Keratinocyte (primary cell): ENCODE data around the gene NDUFS7.

Source experiments
- CTCF ChIP-seq, 3 experiments: IDR thresholded peaks in 1 of 3; conservative IDR thresholded peaks in 1 of 3; optimal IDR thresholded peaks in 1 of 3; 2 replicates in 2 of 3; 3 replicates in 1 of 3; pipeline versions ENCODE3 to v1.5.1; 2011; ENCODE audit warnings: low read length in 3 of 3, mild to moderate bottlenecking in 3 of 3, moderate library complexity in 2 of 3, control low read depth in 1 of 3, inconsistent platforms in 1 of 3; ENCODE audit not compliant: insufficient read depth in 2 of 3; ENCODE audit errors: extremely low read depth in 1 of 3
- EZH2 ChIP-seq: IDR thresholded peaks from one replicate; pipeline ENCODE4 v1.6.1; 2012; ENCODE audit warnings: inconsistent platforms, mild to moderate bottlenecking, low read length, moderate library complexity

- TF ChIP-seq EZH2 = no peak
- no peak for TF ChIP-seq CTCF (optimal IDR thresholded peaks at IDR 0.05 in 1 of 3, IDR thresholded peaks at IDR 0.05 in 1 of 3, conservative IDR thresholded peaks at IDR 0.05 in 1 of 3; ENCODE audit: extremely low read depth in 1 of 3, insufficient read depth in 2 of 3, low read length in 3 of 3)
Measured at GRCh38 chr19:1412323-1412923, 28.7 kb downstream of the NDUFS7 start.
